ENCODE results near the gene AK8. TPM values are rescaled to one million over a fixed set of nuclear protein-coding genes. Genes with fewer than 3 reads are reported as not detected.

Gene AK8
- polyA plus RNA-seq, 1 of the 3 experiments (the other 2 are of a cell fraction) = 0.77 TPM

GRCh38 chr9:132733260-132733815 lies 144.7 kb downstream of the AK8 start:
- no peaks in the 10 kb centered on the region; the same call in 1 of the 2 replicates for H3K27me3 ChIP-seq (ENCODE audit: insufficient read depth)
- CTCF ChIA-PET = no interaction called here
- POLR2A ChIA-PET = no interaction called here
- no peaks in the 10 kb centered on the region for H3K9me2 ChIP-seq
- H3K27ac ChIP-seq (ENCODE audit: low read depth in 2 of 2, low read length in 1 of 2) = no peak overlapping the region
- no peak for DNase-seq
- no peak overlapping the region for H3K4me3 ChIP-seq (ENCODE audit: low read depth in 2 of 2, low read length in 1 of 2)
- no peaks in the 10 kb centered on the region for H3K36me3 ChIP-seq (replicated peaks in 1 of 2; ENCODE audit: control insufficient read depth in 1 of 2, insufficient read depth in 2 of 2, low read length in 1 of 2)
- no peak overlapping the region for H2AFZ ChIP-seq (ENCODE audit: low read depth)
- 79% methylated on average over 15 of the region's 22 CpGs for WGBS (ENCODE audit: low lambda C conversion rate)
- no peak overlapping the region for H3K4me2 ChIP-seq
- no peaks in the 10 kb centered on the region for H4K20me1 ChIP-seq (ENCODE audit: insufficient read depth)
- no peak for TF ChIP-seq IRF3 (IDR thresholded peaks at IDR 0.05; ENCODE audit: low read depth, low read length)
- TF ChIP-seq NRF1 (IDR thresholded peaks at IDR 0.05; ENCODE audit: low read depth, low read length) = no peak
- no peak for TF ChIP-seq ZBTB33 (IDR thresholded peaks at IDR 0.05; ENCODE audit: borderline replicate concordance, low read depth)
- no peak for TF ChIP-seq YY1 (IDR thresholded peaks at IDR 0.05; ENCODE audit: low read depth)
- no peak for TF ChIP-seq EZH2phosphoT487 (IDR thresholded peaks at IDR 0.05; ENCODE audit: borderline replicate concordance, low read depth)
- no peak for TF ChIP-seq RXRA (IDR thresholded peaks at IDR 0.05; ENCODE audit: borderline replicate concordance, low read depth)
- TF ChIP-seq CTCF (IDR thresholded peaks at IDR 0.05) = no peak
- no peak for TF ChIP-seq RAD21 (IDR thresholded peaks at IDR 0.05; ENCODE audit: low read length)
- TF ChIP-seq CHD2 (IDR thresholded peaks at IDR 0.05; ENCODE audit: low read length, partially characterized antibody) = no peak
- H3K4me1 ChIP-seq (ENCODE audit: control insufficient read depth in 1 of 2, insufficient read depth in 2 of 2, low read depth in 1 of 2, low read length in 1 of 2) = no peaks in the 10 kb centered on the region
- no peaks in the 10 kb centered on the region for H3K9me3 ChIP-seq
- no peaks in the 10 kb centered on the region for H3K79me2 ChIP-seq (ENCODE audit: insufficient read depth)
- no peaks in the 10 kb centered on the region for H3F3A ChIP-seq (replicated peaks; ENCODE audit: insufficient read depth)
- no peak overlapping the region for H3K9ac ChIP-seq
